SK-N-SH (cell line): ENCODE measurements around the gene SLC25A46. TPM values are rescaled to one million over a fixed set of nuclear protein-coding genes. Genes with fewer than 3 reads are reported as not detected.
A peak's percentile ranks its signal among the peaks of the same experiment; 100 is the strongest.

ENCODE experiments used
- CTCF ChIA-PET: fragments of 300-600, 350-600 bp; formaldehyde crosslinking; extraction: SDS; loops from one replicate; lab custom pipeline; 2021; lab: Yijun Ruan, JAX
- POLR2A ChIA-PET: fragments of 350-600 bp; sonication (Branson Sonifier 250); formaldehyde crosslinking; extraction: SDS; loops from one replicate; lab custom pipeline; 2020; ENCODE audit warnings: antibody characterized with exemption, inconsistent platforms; lab: Yijun Ruan, JAX
- DNase-seq: peaks from one replicate; pipeline ENCODE4 v3.0.0; 2012
- H2AFZ ChIP-seq: fragments of 200-600 bp; sonication (generic); 2 replicates; pipeline ENCODE4 v1.8.1; 2016; ENCODE audit warnings: antibody characterized with exemption, mild to moderate bottlenecking, low read depth
- H3F3A ChIP-seq: fragments of 200-600 bp; sonication (generic); replicated peaks from 2 replicates; pipeline ENCODE3; 2016; ENCODE audit warnings: antibody characterized with exemption, mild to moderate bottlenecking; ENCODE audit not compliant: insufficient read depth
- H3K27ac ChIP-seq, 2 experiments: fragments of 200-500 bp in 1 of 2; fragments of 200-600 bp in 1 of 2; sonication (Bioruptor generic) in 1 of 2; sonication (generic), shearing (Covaris generic) in 1 of 2; 2 replicates each; pipeline versions ENCODE4 v1.5.1 to v1.6.1; 2014 to 2016; ENCODE audit warnings: low read depth in 2 of 2, inconsistent platforms in 1 of 2, low read length in 1 of 2, mild to moderate bottlenecking in 1 of 2, mixed read lengths in 1 of 2
- H3K27me3 ChIP-seq: fragments of 200-600 bp; sonication (generic), shearing (Covaris generic); 2 replicates; pipeline ENCODE4 v1.6.1; 2016; ENCODE audit warnings: mixed run types; ENCODE audit not compliant: insufficient read depth
- H3K36me3 ChIP-seq, 2 experiments: fragments of 200-500 bp in 1 of 2; fragments of 200-600 bp in 1 of 2; sonication (Bioruptor generic) in 1 of 2; sonication (generic) in 1 of 2; replicated peaks in 1 of 2; 2 replicates each; pipeline versions ENCODE3 to v1.5.1; 2014 to 2016; ENCODE audit warnings: low read length in 1 of 2, mild to moderate bottlenecking in 1 of 2; ENCODE audit not compliant: insufficient read depth in 2 of 2, control insufficient read depth in 1 of 2
- H3K4me1 ChIP-seq, 2 experiments: fragments of 200-500 bp in 1 of 2; fragments of 200-600 bp in 1 of 2; sonication (Bioruptor generic) in 1 of 2; sonication (generic), shearing (Covaris generic) in 1 of 2; 2 replicates each; pipeline versions ENCODE4 v1.5.1 to v1.6.1; 2014 to 2016; ENCODE audit warnings: low read depth in 1 of 2, low read length in 1 of 2, mixed run types in 1 of 2; ENCODE audit not compliant: insufficient read depth in 2 of 2, control insufficient read depth in 1 of 2
- H3K4me2 ChIP-seq: fragments of 200-600 bp; sonication (generic), shearing (Covaris generic); 2 replicates; pipeline ENCODE4 v1.6.1; 2017; ENCODE audit warnings: mixed run types
- H3K4me3 ChIP-seq, 2 experiments: fragments of 200-500 bp in 1 of 2; fragments of 200-600 bp in 1 of 2; sonication (Bioruptor generic) in 1 of 2; sonication (generic), shearing (Covaris generic) in 1 of 2; 2 replicates each; pipeline versions ENCODE4 v1.5.1 to v1.8.1; 2014 to 2016; ENCODE audit warnings: low read depth in 2 of 2, inconsistent platforms in 1 of 2, low read length in 1 of 2, mild to moderate bottlenecking in 1 of 2, mixed read lengths in 1 of 2, moderate library complexity in 1 of 2
- H3K79me2 ChIP-seq: fragments of 200-600 bp; sonication (generic); 2 replicates; pipeline ENCODE4 v1.8.1; 2017; ENCODE audit warnings: mild to moderate bottlenecking; ENCODE audit not compliant: insufficient read depth
- H3K9ac ChIP-seq: fragments of 200-600 bp; sonication (generic); 2 replicates; pipeline ENCODE4 v1.6.1; 2017; ENCODE audit warnings: mixed run types
- H3K9me2 ChIP-seq: fragments of 200-600 bp; sonication (generic); 2 replicates; pipeline ENCODE4 v1.6.1; 2017; ENCODE audit warnings: mixed run types
- H3K9me3 ChIP-seq: fragments of 200-600 bp; sonication (generic); 2 replicates; pipeline ENCODE4 v1.6.1; 2017; ENCODE audit warnings: mixed run types, mild to moderate bottlenecking, moderate library complexity
- H4K20me1 ChIP-seq: fragments of 200-600 bp; sonication (generic); 2 replicates; pipeline ENCODE4 v1.6.1; 2017; ENCODE audit warnings: mild to moderate bottlenecking, mixed run types; ENCODE audit not compliant: insufficient read depth
- CTCF ChIP-seq: fragments of 200-600 bp; sonication (generic); IDR thresholded peaks from 2 replicates; pipeline ENCODE4 v1.6.1; 2017; ENCODE audit warnings: antibody characterized with exemption, mild to moderate bottlenecking, moderate library complexity
- ELF1 ChIP-seq: IDR thresholded peaks from 2 replicates; pipeline ENCODE4 v1.4.0; 2012
- FOSL2 ChIP-seq: IDR thresholded peaks from 2 replicates; pipeline ENCODE4 v1.4.0; 2012; ENCODE audit warnings: low read depth, mild to moderate bottlenecking, moderate library complexity, borderline replicate concordance
- FOXM1 ChIP-seq: IDR thresholded peaks from 2 replicates; pipeline ENCODE4 v1.4.0; 2012; ENCODE audit warnings: low read depth, mild to moderate bottlenecking
- GATA2 ChIP-seq: sonication (generic); formaldehyde crosslinking; IDR thresholded peaks from 2 replicates; pipeline ENCODE4 v1.5.0; 2020; ENCODE audit warnings: mild to moderate bottlenecking, missing genetic modification reagents
- MXI1 ChIP-seq: IDR thresholded peaks from 2 replicates; pipeline ENCODE4 v1.6.1; 2012; ENCODE audit warnings: mild to moderate bottlenecking, low read depth, low read length, improper control_type of control experiment
- NFIC ChIP-seq: IDR thresholded peaks from 2 replicates; pipeline ENCODE4 v1.4.0; 2012; ENCODE audit warnings: borderline replicate concordance
- POLR2AphosphoS5 ChIP-seq: IDR thresholded peaks from 2 replicates; pipeline ENCODE4 v1.6.1; 2012; ENCODE audit warnings: low read depth, low read length
- RAD21 ChIP-seq: IDR thresholded peaks from 2 replicates; pipeline ENCODE4 v1.6.1; 2012; ENCODE audit warnings: mild to moderate bottlenecking, low read length
- REST ChIP-seq: IDR thresholded peaks from 2 replicates; pipeline ENCODE4 v1.6.1; 2012; ENCODE audit warnings: mild to moderate bottlenecking, low read depth, low read length, moderate library complexity
- SMC3 ChIP-seq: IDR thresholded peaks from 2 replicates; pipeline ENCODE4 v1.6.1; 2012; ENCODE audit warnings: low read depth, low read length, improper control_type of control experiment
- USF1 ChIP-seq: IDR thresholded peaks from 2 replicates; pipeline ENCODE4 v1.4.0; 2012; ENCODE audit warnings: low read depth, borderline replicate concordance
- USF2 ChIP-seq: fragments of 150-350 bp; IDR thresholded peaks from 2 replicates; pipeline ENCODE4 v1.6.1; 2017; ENCODE audit warnings: antibody characterized with exemption, low read length, low read depth, borderline replicate concordance
- YY1 ChIP-seq: IDR thresholded peaks from 2 replicates; pipeline ENCODE4 v1.4.0; 2012; ENCODE audit warnings: low read depth, mild to moderate bottlenecking
- ZBTB33 ChIP-seq: IDR thresholded peaks from 2 replicates; pipeline ENCODE4 v1.4.0; 2012; ENCODE audit warnings: low read depth, borderline replicate concordance
- WGBS: methylation state at CpG from one replicate; pipeline ENCODE4 v1.1.6; 2017; ENCODE audit warnings: low lambda C conversion rate; 5-methylcytosine and 5-hydroxymethylcytosine counted together
- polyA plus RNA-seq, 3 experiments: library from polyadenylated mRNA; depleted of rRNA; stranded (reverse); fragments of >200 nt; gene quantifications; 2 replicates each; pipeline ENCODE4 v1.2.3, GENCODE V29; 2012
- TF ChIP-seq, protein P1 (sequence below): IDR thresholded peaks from 2 replicates; pipeline ENCODE4; 2012

The SLC25A46 gene
- polyA plus RNA-seq, 1 of the 3 experiments (the other 2 are of a cell fraction) = 15.7 TPM

DNA sequence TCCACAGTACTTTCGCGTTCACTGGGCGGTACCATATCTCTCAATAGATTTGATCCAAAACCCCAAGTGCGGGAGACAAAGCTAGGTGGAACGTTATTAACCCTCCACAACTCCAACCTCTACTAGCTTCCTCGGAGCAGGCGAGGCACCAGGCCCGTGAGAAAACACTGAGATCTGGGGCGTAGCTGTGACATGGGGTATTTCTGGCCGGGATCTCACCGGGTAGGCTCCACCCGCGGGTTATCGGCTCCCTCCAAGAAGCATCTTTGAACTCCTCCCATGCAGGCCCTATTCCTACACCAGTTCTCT is 350 bp upstream of the SLC25A46 start:
- Histone ChIP-seq H3K4me1 (no peaks in the 10 kb centered on the region; a peak in 1 of 4 replicates), H3K36me3 (peaks cover 10 to 11% of the 10 kb centered on the region in 2 experiments), H4K20me1 (no peaks in the 10 kb centered on the region), H3K79me2 (peaks cover 41% of the 10 kb centered on the region), H3K27me3 (no peaks in the 10 kb centered on the region), H3K9me3 (no peaks in the 10 kb centered on the region), H3K4me2 (peak overlapping the region; percentile 79), H2AFZ (peak overlapping the region; percentile 90), H3K9ac (peak overlapping the region; percentile 59), H3F3A (peaks cover 8% of the 10 kb centered on the region), H3K27ac (peak overlapping the region; percentile 77 to 85), H3K9me2 (no peaks in the 10 kb centered on the region), H3K4me3 (peak overlapping the region; percentile 57 to 74)
- POLR2A ChIA-PET = interaction anchor here (1.3 to 1.4 kb wide), 2 partner anchors 11 to 126 kb away, joined by 3 read pairs; no protein-coding TSS in a partner anchor
- 1% methylated on average over 14 of the region's 14 CpGs for WGBS
- TF ChIP-seq ZBTB33 (no peak), POLR2AphosphoS5 (no peak), SMC3 (no peak), YY1 (no peak), GATA2 (no peak), REST (no peak)
- CTCF ChIA-PET = interaction anchor here (0.9 kb wide), 1 partner anchor 756 kb away, joined by 3 read pairs; no protein-coding TSS in a partner anchor
- peak; percentile 80 for DNase-seq

DNA sequence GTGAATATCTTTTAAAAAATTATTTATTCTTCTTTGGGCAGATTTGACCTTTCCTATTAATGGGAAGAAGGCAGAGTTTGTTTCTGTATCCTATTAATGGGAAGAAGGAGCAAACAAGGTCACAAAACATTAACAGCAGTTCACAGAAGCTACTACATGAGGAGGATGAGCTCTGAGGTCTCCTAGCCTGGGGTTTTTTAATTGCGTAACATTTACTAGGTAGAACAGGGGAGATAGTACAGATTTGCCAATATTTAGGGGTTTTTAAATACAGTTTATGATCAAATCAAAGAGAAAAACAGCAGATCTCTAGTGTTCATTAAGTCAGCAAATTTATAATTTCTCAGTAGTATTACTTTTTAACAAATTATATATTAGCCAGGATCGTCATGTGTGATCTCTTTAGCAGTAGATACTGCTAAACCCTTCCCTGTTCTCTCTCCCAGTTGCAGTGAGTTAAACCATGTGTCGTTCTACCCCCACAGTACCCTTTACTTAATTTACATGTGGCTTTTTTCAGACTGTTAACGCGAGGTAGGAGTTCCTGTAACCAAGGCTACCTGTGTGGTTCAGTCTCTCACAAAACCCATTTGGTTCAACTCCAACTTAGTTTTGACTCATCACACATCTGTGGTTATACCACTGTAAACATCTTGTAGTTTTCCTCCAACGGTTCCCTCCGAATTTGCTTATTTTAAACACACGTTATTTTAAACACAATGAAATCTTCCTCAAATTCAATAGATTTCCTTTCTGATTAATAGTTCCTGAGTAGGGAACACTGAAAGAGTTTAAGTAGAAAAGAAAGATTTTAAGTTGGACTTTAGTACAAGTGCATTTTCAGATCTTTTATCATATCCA is 13.3 kb downstream of the SLC25A46 start:
- Histone ChIP-seq H3K79me2 (no peaks in the 10 kb centered on the region), H3F3A (peaks cover 18% of the 10 kb centered on the region), H2AFZ (no peak overlapping the region; the same call in 1 of the 2 replicates), H3K36me3 (peaks cover 47 to 87% of the 10 kb centered on the region in 2 experiments), H3K4me3 (no peak overlapping the region), H3K4me1 (no peaks in the 10 kb centered on the region), H3K4me2 (no peak overlapping the region), H3K27me3 (no peaks in the 10 kb centered on the region), H3K27ac (no peak overlapping the region), H4K20me1 (no peaks in the 10 kb centered on the region), H3K9me2 (no peaks in the 10 kb centered on the region), H3K9me3 (no peaks in the 10 kb centered on the region), H3K9ac (no peak overlapping the region)
- POLR2A ChIA-PET = no interaction called here
- 95% methylated on average over 8 of the region's 8 CpGs for whole genome bisulfite sequencing
- no peak for DNase-seq
- CTCF ChIA-PET = interaction anchor here (1.0 kb wide), 1 partner anchor 11 kb away, joined by 3 read pairs; no protein-coding TSS in a partner anchor
- no peak for TF ChIP-seq MXI1
- TF ChIP-seq ELF1 = no peak
- TF ChIP-seq FOXM1 = no peak
- TF ChIP-seq USF1 = no peak
- no peak for TF ChIP-seq NFIC
- TF ChIP-seq CTCF = no peak
- TF ChIP-seq USF2 = no peak
- TF ChIP-seq GATA2 = no peak
- TF ChIP-seq, protein P1, sequence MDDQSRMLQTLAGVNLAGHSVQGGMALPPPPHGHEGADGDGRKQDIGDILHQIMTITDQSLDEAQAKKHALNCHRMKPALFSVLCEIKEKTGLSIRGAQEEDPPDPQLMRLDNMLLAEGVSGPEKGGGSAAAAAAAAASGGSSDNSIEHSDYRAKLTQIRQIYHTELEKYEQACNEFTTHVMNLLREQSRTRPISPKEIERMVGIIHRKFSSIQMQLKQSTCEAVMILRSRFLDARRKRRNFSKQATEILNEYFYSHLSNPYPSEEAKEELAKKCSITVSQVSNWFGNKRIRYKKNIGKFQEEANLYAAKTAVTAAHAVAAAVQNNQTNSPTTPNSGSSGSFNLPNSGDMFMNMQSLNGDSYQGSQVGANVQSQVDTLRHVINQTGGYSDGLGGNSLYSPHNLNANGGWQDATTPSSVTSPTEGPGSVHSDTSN = no peak
- no peak for TF ChIP-seq RAD21
- TF ChIP-seq FOSL2 = no peak
